Natural killer cell treated with Interleukin-12 subunit alpha and Interleukin-12 subunit beta and Interleukin-15 and Interleukin-18, amount 100 ng/mL, for 72 hours (primary cell): Measurements from ENCODE around the gene TLE5. TPM values are rescaled to one million over a fixed set of nuclear protein-coding genes. Genes with fewer than 3 reads are reported as not detected.
"Not testable (repeated sequence)": the region's sequence is repeated elsewhere in the genome, so short reads cannot be mapped to it uniquely, and the experiment has no call there.

Source experiments
- ATAC-seq, 2 donors: fragments of 150-1000 bp; cut with Tn5 transposase in 1 of 2; sonication (Bioruptor Pico), chemical (Tn5 transposase) in 1 of 2; 2 replicates each; pipeline ENCODE4 v1.10.0; 2021
- DNase-seq: peaks from one replicate; pipeline ENCODE4 v3.0.0; 2022; ENCODE audit warnings: low spot score
- H3K27ac Mint-ChIP-seq, 2 donors: 1 replicate in 1 of 2; 2 replicates in 1 of 2; pipeline ENCODE4 v1.8.0; 2022; ENCODE audit warnings: mixed read lengths in 2 of 2, mild to moderate bottlenecking in 1 of 2, moderate library complexity in 1 of 2
- H3K27me3 Mint-ChIP-seq, 2 donors: 1 replicate in 1 of 2; 2 replicates in 1 of 2; pipeline ENCODE4 v1.8.0; 2022; ENCODE audit warnings: mixed read lengths in 2 of 2
- H3K36me3 Mint-ChIP-seq: one replicate; pipeline ENCODE4 v1.8.0; 2022; ENCODE audit warnings: mixed read lengths
- H3K4me1 Mint-ChIP-seq, 2 donors: 1 replicate in 1 of 2; 2 replicates in 1 of 2; pipeline ENCODE4 v1.8.0; 2022; ENCODE audit warnings: low read depth in 2 of 2, mixed read lengths in 2 of 2, mild to moderate bottlenecking in 1 of 2
- H3K4me3 Mint-ChIP-seq: one replicate; pipeline ENCODE4 v1.8.0; 2022; ENCODE audit warnings: mixed read lengths
- H3K9me3 Mint-ChIP-seq: 2 replicates; pipeline ENCODE4 v1.8.0; 2022; ENCODE audit warnings: mixed read lengths
- total RNA-seq, 2 donors: library from RNA; stranded (reverse); gene quantifications; one replicate each; pipeline ENCODE4 v1.2.3, GENCODE V29; 2022

TLE5 gene
- total RNA-seq, 2 donors from 2014 or later, result 242 to 309 TPM

DNA sequence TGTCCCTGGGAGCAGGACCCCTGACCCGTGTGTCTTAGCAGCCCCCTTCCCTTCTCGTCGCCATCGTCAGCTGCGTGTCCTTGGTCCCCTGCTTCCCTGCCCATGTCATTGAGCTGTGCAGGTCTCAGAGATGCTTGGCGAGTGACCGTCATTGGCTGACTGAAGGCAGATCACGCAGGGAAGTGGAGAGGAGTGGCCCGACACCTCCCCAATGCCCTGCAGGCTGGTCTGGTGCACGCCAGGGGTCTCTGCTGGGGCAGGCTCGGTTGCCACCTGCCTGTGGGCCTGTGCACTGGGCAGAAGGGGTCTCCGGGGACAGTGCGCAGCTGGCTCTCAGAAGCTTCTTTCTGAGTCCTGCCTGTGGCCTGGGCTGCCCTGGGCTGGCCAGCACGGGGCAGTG lies 38.0 kb upstream of the TLE5 start:
- ATAC-seq (no peak), DNase-seq (no peak)
- no peaks in the 10 kb centered on the region for H3K9me3 Mint-ChIP-seq
- H3K27me3 Mint-ChIP-seq, result peaks cover 13 to 14% of the 10 kb centered on the region in 2 donors
- H3K4me3 Mint-ChIP-seq, result no peak overlapping the region
- no peak overlapping the region for H3K27ac Mint-ChIP-seq
- H3K4me1 Mint-ChIP-seq, result peaks cover 10 to 11% of the 10 kb centered on the region in 2 donors
- H3K36me3 Mint-ChIP-seq, result no peaks in the 10 kb centered on the region

GRCh38 chr19:3099347-3100145 lies 37.3 kb upstream of the TLE5 start:
- DNase-seq (no peak), ATAC-seq (no peak)
- no peak overlapping the region for H3K4me3 Mint-ChIP-seq
- H3K36me3 Mint-ChIP-seq, result no peaks in the 10 kb centered on the region
- peaks cover 13 to 14% of the 10 kb centered on the region in 2 donors for H3K27me3 Mint-ChIP-seq
- peak overlapping the region in 1 of 2 donors; percentile 25 for H3K27ac Mint-ChIP-seq
- H3K9me3 Mint-ChIP-seq, result no peaks in the 10 kb centered on the region
- H3K4me1 Mint-ChIP-seq, result peaks cover 10 to 11% of the 10 kb centered on the region in 2 donors

GRCh38 chr19:3098515-3099346 lies 36.4 kb upstream of the TLE5 start:
- Mint-ChIP-seq H3K27me3 (peaks cover 13 to 14% of the 10 kb centered on the region in 2 donors), H3K9me3 (no peaks in the 10 kb centered on the region), H3K4me3 (peak overlapping the region; percentile 16), H3K36me3 (no peaks in the 10 kb centered on the region), H3K27ac (peak overlapping the region in 1 of 2 donors; percentile 25), H3K4me1 (peaks cover 5 to 7% of the 10 kb centered on the region in 2 donors)
- ATAC-seq (peak in 1 of 2 donors; percentile 24), DNase-seq (no peak)

DNA sequence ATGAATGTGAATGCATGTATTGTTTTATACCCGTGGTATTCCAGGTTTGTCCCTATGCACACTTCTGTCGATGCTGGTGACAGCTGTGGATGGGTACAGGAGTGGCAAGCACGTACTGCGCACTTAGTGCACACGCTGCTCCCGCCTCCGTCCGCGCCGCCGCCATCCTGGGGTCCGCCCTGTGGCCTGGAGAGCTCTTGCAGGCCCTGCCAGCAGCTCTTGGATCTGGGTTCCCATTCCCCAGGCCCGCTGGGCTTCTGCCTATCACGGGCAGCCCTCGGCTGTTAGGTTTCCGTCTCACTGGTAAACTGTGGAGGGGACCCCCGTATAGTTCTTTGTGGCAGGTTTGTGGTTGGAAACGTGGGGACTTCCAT lies 35.8 kb upstream of the TLE5 start:
- Mint-ChIP-seq H3K9me3 (no peaks in the 10 kb centered on the region), H3K27me3 (peaks cover 13 to 14% of the 10 kb centered on the region in 2 donors), H3K27ac (no peak overlapping the region), H3K36me3 (no peaks in the 10 kb centered on the region), H3K4me1 (peaks cover 5 to 7% of the 10 kb centered on the region in 2 donors), H3K4me3 (no peak overlapping the region)
- no peak for DNase-seq
- no peak for ATAC-seq

DNA sequence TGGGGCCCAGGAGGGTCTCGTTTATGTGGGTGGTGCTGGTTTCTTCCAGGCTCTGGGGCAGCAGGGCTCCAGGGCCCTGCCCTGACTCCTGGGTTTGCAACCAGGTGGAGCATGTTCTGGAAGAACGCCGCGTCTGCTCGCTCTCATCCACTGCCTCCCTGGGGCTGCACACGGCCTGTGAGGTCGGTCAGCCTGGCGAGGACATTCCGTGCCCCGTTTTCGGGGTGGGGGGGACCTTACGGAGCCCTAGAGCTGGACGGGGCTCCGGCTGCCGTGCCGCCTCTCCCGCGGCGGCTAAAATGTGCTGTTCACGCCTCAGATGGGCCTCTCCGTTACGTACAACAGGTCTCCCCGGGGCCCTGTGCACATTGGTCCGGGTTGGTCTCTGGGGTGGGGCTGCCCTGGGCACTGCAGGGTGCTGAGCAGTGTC lies 35.2 kb upstream of the TLE5 start:
- no peak for DNase-seq
- Mint-ChIP-seq H3K36me3 (no peaks in the 10 kb centered on the region), H3K4me1 (peaks cover 5 to 7% of the 10 kb centered on the region in 2 donors), H3K27ac (no peak overlapping the region), H3K27me3 (peaks cover 14 to 15% of the 10 kb centered on the region in 2 donors), H3K4me3 (no peak overlapping the region), H3K9me3 (no peaks in the 10 kb centered on the region)
- ATAC-seq, result no peak

GRCh38 chr19:3096902-3097326 lies 34.6 kb upstream of the TLE5 start:
- H3K4me3 Mint-ChIP-seq, result no peak overlapping the region
- DNase-seq (no peak), ATAC-seq (no peak)
- H3K27me3 Mint-ChIP-seq, result peaks cover 14 to 16% of the 10 kb centered on the region in 2 donors
- no peaks in the 10 kb centered on the region for H3K36me3 Mint-ChIP-seq
- peaks cover 5 to 7% of the 10 kb centered on the region in 2 donors for H3K4me1 Mint-ChIP-seq
- no peaks in the 10 kb centered on the region for H3K9me3 Mint-ChIP-seq
- no peak overlapping the region for H3K27ac Mint-ChIP-seq

DNA sequence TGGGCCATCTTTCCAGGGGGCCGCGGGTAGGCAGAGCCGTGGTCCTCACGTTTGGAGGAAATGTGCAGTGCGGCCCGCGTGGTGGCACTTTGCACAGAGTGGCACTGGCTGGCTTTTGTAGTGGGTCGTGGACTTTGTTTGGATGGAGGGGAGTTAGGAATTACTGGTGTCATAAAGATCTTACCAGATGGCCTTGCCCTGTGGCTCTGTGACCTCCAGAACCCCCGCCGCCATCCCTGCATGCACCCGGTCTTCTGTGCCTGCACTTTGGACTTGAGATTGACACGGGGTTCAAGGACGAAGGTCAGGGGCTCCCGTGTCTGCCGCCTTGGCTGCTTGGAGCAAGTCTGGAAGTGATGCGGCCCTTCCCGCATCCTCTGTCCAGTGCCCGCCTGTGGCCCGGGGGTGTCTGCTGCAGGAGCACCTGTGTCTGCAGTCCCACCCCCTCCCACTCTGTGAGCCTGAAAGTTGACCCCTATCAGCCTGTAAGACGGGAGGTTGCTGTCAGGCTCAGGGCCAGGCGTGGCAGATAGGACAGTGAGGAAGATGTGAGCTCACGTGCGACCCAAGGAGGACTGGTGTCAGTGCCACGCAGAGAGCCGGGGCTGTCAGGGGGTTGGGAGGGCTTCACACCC lies 34.1 kb upstream of the TLE5 start:
- Mint-ChIP-seq H3K9me3 (no peaks in the 10 kb centered on the region), H3K27me3 (peaks cover 12 to 14% of the 10 kb centered on the region in 2 donors), H3K4me3 (peak overlapping the region; percentile 56), H3K36me3 (no peaks in the 10 kb centered on the region), H3K4me1 (peaks cover 5 to 7% of the 10 kb centered on the region in 2 donors), H3K27ac (no peak overlapping the region)
- ATAC-seq (no peak), DNase-seq (no peak)

GRCh38 chr19:3095441-3096191 lies 33.3 kb upstream of the TLE5 start:
- no peak for DNase-seq
- ATAC-seq, result no peak
- H3K27me3 Mint-ChIP-seq, result peaks cover 12 to 14% of the 10 kb centered on the region in 2 donors
- no peak overlapping the region for H3K27ac Mint-ChIP-seq
- no peaks in the 10 kb centered on the region for H3K9me3 Mint-ChIP-seq
- no peaks in the 10 kb centered on the region for H3K36me3 Mint-ChIP-seq
- H3K4me3 Mint-ChIP-seq, result peak overlapping the region; percentile 67
- peaks cover 5 to 7% of the 10 kb centered on the region in 2 donors for H3K4me1 Mint-ChIP-seq

- H3K27ac Mint-ChIP-seq, result no peak overlapping the region
- peak overlapping the region; percentile 67 for H3K4me3 Mint-ChIP-seq
- peaks cover 12 to 14% of the 10 kb centered on the region in 2 donors for H3K27me3 Mint-ChIP-seq
- DNase-seq, result no peak
- H3K9me3 Mint-ChIP-seq, result no peaks in the 10 kb centered on the region
- H3K36me3 Mint-ChIP-seq, result no peaks in the 10 kb centered on the region
- peaks cover 5 to 7% of the 10 kb centered on the region in 2 donors for H3K4me1 Mint-ChIP-seq
- ATAC-seq, result peak in 1 of 2 donors; percentile 48
Measured at GRCh38 chr19:3094601-3095440, 32.5 kb upstream of the TLE5 start.

- not testable (repeated sequence) for DNase-seq, H3K4me1 Mint-ChIP-seq, H3K27ac Mint-ChIP-seq, H3K27me3 Mint-ChIP-seq, H3K4me3 Mint-ChIP-seq, H3K36me3 Mint-ChIP-seq, ATAC-seq, H3K9me3 Mint-ChIP-seq
Measured at GRCh38 chr19:3089299-3089855, 27.1 kb upstream of the TLE5 start.

GRCh38 chr19:3087769-3088168 lies 25.5 kb upstream of the TLE5 start:
- H3K9me3 Mint-ChIP-seq, result no peaks in the 10 kb centered on the region
- no peak for ATAC-seq
- peaks cover 0 to 3% of the 10 kb centered on the region in 2 donors for H3K27me3 Mint-ChIP-seq
- H3K4me3 Mint-ChIP-seq, result no peak overlapping the region
- H3K27ac Mint-ChIP-seq, result no peak overlapping the region
- no peaks in the 10 kb centered on the region for H3K36me3 Mint-ChIP-seq
- no peaks in the 10 kb centered on the region for H3K4me1 Mint-ChIP-seq
- no peak for DNase-seq

GRCh38 chr19:3084943-3085342 lies 22.6 kb upstream of the TLE5 start:
- ATAC-seq (no peak), DNase-seq (no peak)
- Mint-ChIP-seq H3K4me3 (no peak overlapping the region), H3K36me3 (no peaks in the 10 kb centered on the region), H3K27me3 (no peaks in the 10 kb centered on the region), H3K9me3 (no peaks in the 10 kb centered on the region), H3K27ac (no peak overlapping the region), H3K4me1 (no peaks in the 10 kb centered on the region)
